GM20000 (cell line): ENCODE measurements around the gene EBF3.

Experiments used
- DNase-seq: peaks from one replicate; pipeline ENCODE4 v3.0.0; 2012; ENCODE audit warnings: low spot score
- TF ChIP-seq, protein P1 (sequence below): IDR thresholded peaks from 2 replicates; pipeline ENCODE4 v1.5.1; 2012; ENCODE audit warnings: mild to moderate bottlenecking, control low read depth; ENCODE audit errors: extremely low read depth, missing control alignments

Gene EBF3

DNA sequence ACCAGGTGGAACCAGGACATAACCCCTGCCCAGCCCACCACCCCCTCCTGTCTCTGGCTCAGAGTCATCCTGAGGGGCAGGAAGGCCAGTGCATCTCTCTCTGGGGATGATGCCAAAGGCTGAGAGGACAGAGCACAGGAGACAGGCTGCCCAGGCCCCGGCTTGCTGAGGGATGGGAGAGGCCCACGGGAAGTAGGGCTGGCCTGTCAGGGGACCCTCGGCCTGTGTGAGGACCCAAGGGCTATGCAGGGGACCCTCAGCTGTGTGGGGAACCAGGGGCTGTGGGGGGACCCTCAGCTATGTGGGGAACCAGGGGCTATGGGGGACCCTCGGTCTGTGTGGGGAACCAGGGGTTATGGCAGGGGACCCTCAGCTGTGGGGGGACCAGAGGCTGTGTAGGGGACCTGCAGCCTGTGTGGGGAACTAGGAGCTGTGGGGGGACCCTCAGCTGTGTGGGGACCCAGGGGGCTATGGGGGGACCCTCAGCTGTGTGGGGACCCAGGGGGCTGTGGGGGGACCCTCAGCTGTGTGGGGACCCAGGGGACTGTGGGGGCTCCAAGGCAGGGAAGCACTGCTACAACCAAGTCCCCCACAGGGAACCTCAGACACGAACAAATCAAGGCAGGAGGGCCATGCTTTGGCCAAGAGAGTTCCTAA, 27.7 kb downstream of the EBF3 start:
- no peak for DNase-seq
- TF ChIP-seq, protein P1, sequence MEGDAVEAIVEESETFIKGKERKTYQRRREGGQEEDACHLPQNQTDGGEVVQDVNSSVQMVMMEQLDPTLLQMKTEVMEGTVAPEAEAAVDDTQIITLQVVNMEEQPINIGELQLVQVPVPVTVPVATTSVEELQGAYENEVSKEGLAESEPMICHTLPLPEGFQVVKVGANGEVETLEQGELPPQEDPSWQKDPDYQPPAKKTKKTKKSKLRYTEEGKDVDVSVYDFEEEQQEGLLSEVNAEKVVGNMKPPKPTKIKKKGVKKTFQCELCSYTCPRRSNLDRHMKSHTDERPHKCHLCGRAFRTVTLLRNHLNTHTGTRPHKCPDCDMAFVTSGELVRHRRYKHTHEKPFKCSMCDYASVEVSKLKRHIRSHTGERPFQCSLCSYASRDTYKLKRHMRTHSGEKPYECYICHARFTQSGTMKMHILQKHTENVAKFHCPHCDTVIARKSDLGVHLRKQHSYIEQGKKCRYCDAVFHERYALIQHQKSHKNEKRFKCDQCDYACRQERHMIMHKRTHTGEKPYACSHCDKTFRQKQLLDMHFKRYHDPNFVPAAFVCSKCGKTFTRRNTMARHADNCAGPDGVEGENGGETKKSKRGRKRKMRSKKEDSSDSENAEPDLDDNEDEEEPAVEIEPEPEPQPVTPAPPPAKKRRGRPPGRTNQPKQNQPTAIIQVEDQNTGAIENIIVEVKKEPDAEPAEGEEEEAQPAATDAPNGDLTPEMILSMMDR: no peak

DNA sequence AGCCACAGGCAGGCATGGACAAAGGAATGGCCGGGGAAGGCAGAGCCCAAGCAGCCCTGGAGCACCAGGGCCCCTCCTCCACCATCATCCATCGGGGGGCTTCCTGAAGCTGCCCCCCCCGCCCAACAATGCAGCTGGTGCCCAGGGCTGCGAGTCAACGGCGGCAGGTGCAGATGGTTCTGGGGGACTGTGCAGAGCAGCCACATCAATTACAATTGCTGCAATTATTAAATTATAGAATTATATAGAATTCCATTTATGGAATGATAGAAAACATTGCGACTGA, 28.3 kb downstream of the EBF3 start:
- DNase-seq: no peak
- TF ChIP-seq, protein P1: no peak

DNA sequence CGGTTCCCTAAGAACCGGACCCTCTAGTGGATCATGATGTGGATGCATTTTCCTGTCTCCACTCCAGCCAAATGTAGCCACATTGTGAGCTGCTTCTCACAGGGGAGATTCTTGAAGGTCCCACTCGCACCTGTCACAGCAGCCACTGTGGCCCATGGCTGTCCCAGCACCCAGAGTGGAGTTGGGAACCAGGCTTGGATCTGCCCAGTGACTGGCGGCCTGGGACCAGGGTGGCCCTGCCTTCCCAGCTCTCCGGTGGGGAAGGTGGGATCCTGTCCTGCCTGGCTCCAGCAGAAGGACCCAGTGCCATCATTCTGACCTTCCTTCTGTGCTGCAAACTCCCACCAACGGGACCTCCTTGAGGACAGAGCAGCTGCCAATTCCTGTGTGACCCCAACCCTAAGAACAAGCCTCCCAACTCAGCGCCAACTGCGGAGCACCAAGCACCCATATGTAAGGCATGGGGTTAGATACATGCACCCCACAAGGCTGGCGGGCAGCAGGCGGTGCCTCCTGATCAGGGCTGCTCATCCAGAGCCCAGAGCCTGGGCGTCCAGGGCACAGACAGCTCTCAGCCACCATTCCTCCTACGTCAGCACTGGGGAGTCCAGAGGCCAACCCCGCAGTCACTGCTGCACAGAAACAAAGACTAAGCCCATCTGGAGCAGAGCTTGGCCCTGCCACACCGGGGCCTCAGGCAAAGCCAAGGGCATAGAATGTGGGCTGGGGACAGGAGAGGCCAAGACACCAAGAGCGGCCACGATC, 28.8 kb downstream of the EBF3 start:
- no peak for DNase-seq
- TF ChIP-seq, protein P1: no peak

DNA sequence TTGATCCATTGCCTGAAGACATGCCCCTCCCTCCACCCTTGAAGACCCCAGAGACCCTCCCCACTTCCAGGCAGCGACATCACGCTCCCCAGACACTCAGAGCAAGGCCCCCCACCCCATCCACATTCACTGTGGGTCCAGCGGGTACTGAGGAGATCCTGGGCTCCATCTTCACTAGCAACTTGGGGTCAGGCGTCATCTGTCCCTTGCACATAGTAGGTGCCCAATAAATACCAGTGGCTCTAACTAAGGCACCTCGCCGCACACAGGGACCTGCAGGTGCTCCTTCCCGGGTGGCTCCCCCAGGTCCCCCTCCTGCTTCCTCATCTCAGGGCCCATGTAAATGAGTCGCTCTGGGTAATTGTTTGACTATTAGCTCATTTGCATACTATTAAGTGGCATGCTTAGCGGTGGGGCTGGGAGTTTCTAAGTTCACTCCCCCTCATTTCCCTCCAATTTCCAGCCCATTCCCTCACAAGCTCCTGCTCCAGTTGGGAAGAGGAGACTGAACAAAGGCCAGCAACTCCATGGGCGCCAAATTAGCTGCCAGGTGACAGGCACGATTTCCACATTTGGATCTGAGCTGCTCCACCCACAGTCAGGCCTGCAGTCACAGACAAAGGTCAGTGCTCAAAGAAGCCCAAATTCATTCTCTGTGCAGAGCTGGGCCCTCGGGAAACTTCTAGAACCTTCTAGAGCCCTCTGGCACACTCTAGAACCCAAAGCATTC, 29.7 kb downstream of the EBF3 start:
- no peak for DNase-seq

DNA sequence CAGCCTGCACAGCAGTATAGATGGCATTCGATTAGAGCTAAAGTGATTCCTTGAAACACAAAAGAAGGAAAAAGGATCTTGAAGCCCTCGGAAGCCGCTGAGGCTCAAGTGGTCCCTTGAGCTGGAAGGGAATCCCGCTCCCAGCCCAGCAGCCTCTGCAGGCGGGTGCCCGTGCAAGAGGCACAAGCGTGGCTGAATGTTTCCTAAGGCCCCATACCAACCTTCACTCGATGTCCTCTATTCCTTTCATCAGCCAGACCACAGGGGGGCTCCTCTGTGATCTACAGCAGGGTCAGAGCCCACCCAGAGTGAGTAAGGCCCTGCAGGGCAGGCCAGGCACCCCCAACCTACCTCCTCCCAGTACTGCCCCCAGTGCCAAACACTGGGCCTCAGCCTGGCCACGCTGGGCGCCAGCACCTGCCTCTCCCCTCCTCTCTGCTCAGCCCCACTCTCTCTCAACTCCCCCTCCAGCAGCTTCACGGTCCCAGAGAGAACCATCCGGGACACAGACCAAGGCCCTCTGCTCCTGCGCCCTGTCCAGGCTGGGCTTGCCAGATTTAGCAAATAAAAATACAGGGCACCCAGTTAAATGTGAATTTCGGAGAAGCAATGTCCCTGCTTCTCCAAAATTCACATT, 30.5 kb downstream of the EBF3 start:
- TF ChIP-seq, protein P1: no peak
- DNase-seq: no peak

More for the DNA sequence above, 29.7 kb downstream of the EBF3 start:
- TF ChIP-seq, protein P1: no peak

DNA sequence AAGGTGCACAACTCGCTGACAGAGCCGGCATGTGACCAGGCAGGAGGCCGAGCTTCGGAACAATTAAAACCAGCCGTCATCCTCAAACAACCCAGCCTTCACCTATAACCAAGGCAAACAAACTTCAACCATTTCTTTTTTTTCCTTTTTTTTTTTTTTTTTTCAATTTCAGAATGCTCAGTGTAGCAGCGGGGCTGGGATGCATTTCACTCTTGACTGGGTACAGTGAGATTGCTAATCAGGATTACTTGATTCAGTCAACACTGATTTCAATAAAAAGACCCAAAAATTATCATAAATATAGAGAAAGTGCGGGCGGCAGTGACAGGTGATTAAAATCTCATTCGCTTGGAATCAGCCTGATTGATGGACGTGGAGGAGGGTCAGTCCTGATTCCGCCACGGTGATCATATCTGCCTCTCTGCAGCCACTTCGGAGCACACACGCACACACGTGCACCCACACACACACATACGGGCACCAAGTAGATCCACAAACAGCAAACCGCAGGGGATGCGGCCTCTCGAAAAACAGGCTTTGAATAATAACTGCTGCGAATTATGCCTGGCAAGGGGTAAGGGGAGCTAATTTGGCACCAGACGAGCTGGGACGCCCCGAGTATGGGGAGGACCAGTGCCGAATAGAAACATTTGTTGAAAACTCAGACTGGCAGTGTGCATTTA, 31.2 kb downstream of the EBF3 start:
- TF ChIP-seq, protein P1: no peak
- DNase-seq: no peak
